ENCODE data around the gene FBN1.

The FBN1 gene

GRCh38 chr15:48411971-48412591 lies 233.4 kb downstream of the FBN1 start:
- H3K36me3 Mint-ChIP-seq (ENCODE audit: low read depth) = peaks cover 15% of the 10 kb centered on the region
- H3K9me3 Mint-ChIP-seq = no peaks in the 10 kb centered on the region
- H3K27ac Mint-ChIP-seq = peak overlapping the region; percentile 43
- no peak overlapping the region for H3K4me3 Mint-ChIP-seq
- DNase-seq = no peak
- TF ChIP-seq, protein P1, sequence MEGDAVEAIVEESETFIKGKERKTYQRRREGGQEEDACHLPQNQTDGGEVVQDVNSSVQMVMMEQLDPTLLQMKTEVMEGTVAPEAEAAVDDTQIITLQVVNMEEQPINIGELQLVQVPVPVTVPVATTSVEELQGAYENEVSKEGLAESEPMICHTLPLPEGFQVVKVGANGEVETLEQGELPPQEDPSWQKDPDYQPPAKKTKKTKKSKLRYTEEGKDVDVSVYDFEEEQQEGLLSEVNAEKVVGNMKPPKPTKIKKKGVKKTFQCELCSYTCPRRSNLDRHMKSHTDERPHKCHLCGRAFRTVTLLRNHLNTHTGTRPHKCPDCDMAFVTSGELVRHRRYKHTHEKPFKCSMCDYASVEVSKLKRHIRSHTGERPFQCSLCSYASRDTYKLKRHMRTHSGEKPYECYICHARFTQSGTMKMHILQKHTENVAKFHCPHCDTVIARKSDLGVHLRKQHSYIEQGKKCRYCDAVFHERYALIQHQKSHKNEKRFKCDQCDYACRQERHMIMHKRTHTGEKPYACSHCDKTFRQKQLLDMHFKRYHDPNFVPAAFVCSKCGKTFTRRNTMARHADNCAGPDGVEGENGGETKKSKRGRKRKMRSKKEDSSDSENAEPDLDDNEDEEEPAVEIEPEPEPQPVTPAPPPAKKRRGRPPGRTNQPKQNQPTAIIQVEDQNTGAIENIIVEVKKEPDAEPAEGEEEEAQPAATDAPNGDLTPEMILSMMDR (IDR thresholded peaks at IDR 0.05) = no peak
- H3K27me3 Mint-ChIP-seq (ENCODE audit: low read depth, poor library complexity) = no peaks in the 10 kb centered on the region
- H3K4me1 Mint-ChIP-seq = peaks cover 35% of the 10 kb centered on the region

GRCh38 chr15:48409623-48410022 lies 235.9 kb downstream of the FBN1 start:
- Mint-ChIP-seq H3K9me3 (no peaks in the 10 kb centered on the region), H3K4me3 (no peak overlapping the region), H3K4me1 (peaks cover 43% of the 10 kb centered on the region), H3K27ac (no peak overlapping the region), H3K36me3 (ENCODE audit: low read depth) (peaks cover 15% of the 10 kb centered on the region), H3K27me3 (ENCODE audit: low read depth, poor library complexity) (no peaks in the 10 kb centered on the region)
- TF ChIP-seq, protein P1 (IDR thresholded peaks at IDR 0.05) = no peak
- DNase-seq = no peak

DNA sequence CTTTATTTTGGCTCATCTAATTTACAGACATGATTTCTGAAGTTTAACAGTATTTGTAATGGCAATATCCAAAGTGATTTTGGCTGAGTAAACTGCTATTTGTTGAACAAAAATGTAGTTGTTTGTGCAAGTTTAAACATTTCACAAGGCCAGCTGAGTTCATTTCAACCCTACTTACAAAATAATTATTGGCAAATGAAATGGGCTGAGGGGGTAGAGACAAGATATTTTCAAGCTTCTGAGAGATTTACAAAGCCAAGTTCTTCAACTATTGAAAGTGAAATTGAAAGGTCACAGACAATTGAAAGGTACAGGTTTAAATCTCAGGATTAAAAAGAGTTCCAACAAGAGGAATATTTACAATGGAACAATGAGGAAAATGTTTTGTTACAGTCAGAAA lies 237.2 kb downstream of the FBN1 start:
- Mint-ChIP-seq H3K27ac (no peak overlapping the region), H3K4me1 (peaks cover 37% of the 10 kb centered on the region), H3K9me3 (no peaks in the 10 kb centered on the region), H3K27me3 (ENCODE audit: low read depth, poor library complexity) (no peaks in the 10 kb centered on the region), H3K36me3 (ENCODE audit: low read depth) (peaks cover 15% of the 10 kb centered on the region), H3K4me3 (no peak overlapping the region)
- TF ChIP-seq, protein P1 (IDR thresholded peaks at IDR 0.05) = no peak
- DNase-seq = no peak

GRCh38 chr15:48407646-48408045 lies 237.9 kb downstream of the FBN1 start:
- Mint-ChIP-seq H3K36me3 (ENCODE audit: low read depth) (peaks cover 15% of the 10 kb centered on the region), H3K4me3 (no peak overlapping the region), H3K27ac (no peak overlapping the region), H3K9me3 (no peaks in the 10 kb centered on the region), H3K4me1 (peaks cover 30% of the 10 kb centered on the region), H3K27me3 (ENCODE audit: low read depth, poor library complexity) (no peaks in the 10 kb centered on the region)
- DNase-seq = no peak
- TF ChIP-seq, protein P1 (IDR thresholded peaks at IDR 0.05) = no peak

- no peaks in the 10 kb centered on the region for H3K9me3 Mint-ChIP-seq
- peak overlapping the region; percentile 96 for H3K27ac Mint-ChIP-seq
- TF ChIP-seq, protein P1 (IDR thresholded peaks at IDR 0.05) = no peak
- H3K4me1 Mint-ChIP-seq = peaks cover 23% of the 10 kb centered on the region
- H3K4me3 Mint-ChIP-seq = no peak overlapping the region
- DNase-seq = no peak
- H3K36me3 Mint-ChIP-seq (ENCODE audit: low read depth) = peaks cover 11% of the 10 kb centered on the region
- H3K27me3 Mint-ChIP-seq (ENCODE audit: low read depth, poor library complexity) = no peaks in the 10 kb centered on the region
Measured at GRCh38 chr15:48406911-48407310, 238.6 kb downstream of the FBN1 start.

- Mint-ChIP-seq H3K4me1 (peaks cover 21% of the 10 kb centered on the region), H3K36me3 (ENCODE audit: low read depth) (peaks cover 8% of the 10 kb centered on the region), H3K9me3 (no peaks in the 10 kb centered on the region), H3K27me3 (ENCODE audit: low read depth, poor library complexity) (no peaks in the 10 kb centered on the region), H3K27ac (peak overlapping the region; percentile 96), H3K4me3 (no peak overlapping the region)
- DNase-seq = no peak
- TF ChIP-seq, protein P1 (IDR thresholded peaks at IDR 0.05) = no peak
Measured at GRCh38 chr15:48406266-48406891, 239.1 kb downstream of the FBN1 start.
